GM12891 (cell line): Measurements from ENCODE around the gene MYMX.

Experiments
- DNase-seq: peaks from one replicate; pipeline ENCODE4 v3.0.0; 2011; ENCODE audit warnings: low spot score; ENCODE audit not compliant: insufficient read length
- FAIRE-seq: peaks from 2 replicates; lab custom pipeline; 2011; peaks lifted over from hg19 to GRCh38; lab: Jason Lieb, UNC
- PAX5 ChIP-seq: IDR thresholded peaks from 2 replicates; pipeline ENCODE4 v1.6.1; 2011; ENCODE audit warnings: low read length, moderate library complexity, mild to moderate bottlenecking; ENCODE audit not compliant: insufficient read depth, severe bottlenecking
- POLR2A ChIP-seq: IDR thresholded peaks from 2 replicates; pipeline ENCODE4 v1.6.1; 2011; ENCODE audit warnings: low read depth, low read length, control low read depth
- POLR2AphosphoS5 ChIP-seq: IDR thresholded peaks from 2 replicates; pipeline ENCODE4 v1.6.1; 2011; ENCODE audit warnings: low read depth, low read length, control low read depth
- POU2F2 ChIP-seq: IDR thresholded peaks from 2 replicates; pipeline ENCODE4 v1.6.1; 2011; ENCODE audit warnings: low read depth, mild to moderate bottlenecking, control low read depth, low read length, moderate library complexity
- SPI1 ChIP-seq: IDR thresholded peaks from 2 replicates; pipeline ENCODE4 v1.6.1; 2011; ENCODE audit warnings: low read depth, low read length, control low read depth
- TAF1 ChIP-seq: IDR thresholded peaks from 2 replicates; pipeline ENCODE4 v1.6.1; 2011; ENCODE audit warnings: low read depth, low read length, control low read depth

The MYMX gene

GRCh38 chr6:44243345-44243744, 26.6 kb downstream of the MYMX start:
- no peak for FAIRE-seq
- TF ChIP-seq PAX5 (no peak), POU2F2 (no peak), SPI1 (no peak), POLR2AphosphoS5 (no peak), TAF1 (no peak), POLR2A (no peak)

GRCh38 chr6:44245391-44245911, 28.7 kb downstream of the MYMX start:
- FAIRE-seq: no peak
- no peak for DNase-seq
- TF ChIP-seq TAF1 (no peak), POLR2AphosphoS5 (no peak), PAX5 (no peak), SPI1 (no peak), POLR2A (no peak)

More at GRCh38 chr6:44243345-44243744, 26.6 kb downstream of the MYMX start:
- no peak for DNase-seq

- FAIRE-seq (peak; percentile 77), DNase-seq (no peak)
- TF ChIP-seq TAF1 (no peak), POU2F2 (no peak), SPI1 (no peak), POLR2AphosphoS5 (no peak), PAX5 (no peak), POLR2A (no peak)
Measured at GRCh38 chr6:44245912-44246662, 29.4 kb downstream of the MYMX start.

DNA sequence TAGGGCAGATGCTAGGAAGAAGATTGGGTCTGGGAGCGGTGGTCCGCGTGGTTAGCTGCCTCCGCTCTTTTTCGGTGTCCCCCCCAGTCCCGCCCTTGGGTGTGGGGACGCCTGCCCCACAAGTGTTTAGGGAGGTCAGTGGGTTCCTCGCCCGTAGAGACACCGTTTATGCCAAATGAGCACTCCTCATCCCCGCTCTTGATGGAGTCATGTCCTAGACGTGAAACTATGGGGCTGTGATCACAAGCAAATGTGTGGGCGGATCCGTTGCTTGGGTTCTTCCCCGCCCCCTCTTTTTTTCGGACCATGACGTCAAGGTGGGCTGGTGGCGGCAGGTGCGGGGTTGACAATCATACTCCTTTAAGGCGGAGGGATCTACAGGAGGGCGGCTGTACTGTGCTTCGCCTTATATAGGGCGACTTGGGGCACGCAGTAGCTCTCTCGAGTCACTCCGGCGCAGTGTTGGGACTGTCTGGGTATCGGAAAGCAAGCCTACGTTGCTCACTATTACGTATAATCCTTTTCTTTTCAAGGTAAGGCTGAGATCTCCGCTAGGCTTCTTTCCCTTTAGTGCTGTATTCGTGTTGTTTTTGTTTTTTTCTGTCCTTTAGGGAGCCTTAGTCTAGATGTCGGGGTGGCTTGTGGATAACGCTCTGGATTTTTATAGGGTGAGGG, 30.1 kb downstream of the MYMX start, which contains the start of gene HSP90AB1:
Gene HSP90AB1, plus strand, starts transcription at position 439 of the 675 bp plus-strand sequence. CDS start 1,529 bp downstream, outside the sequence.
- peak; percentile 95 for FAIRE-seq

GRCh38 chr6:44247338-44248302, 30.9 kb downstream of the MYMX start:
- FAIRE-seq: no peak

More for the DNA sequence above, 30.1 kb downstream of the MYMX start, which contains the start of gene HSP90AB1:
- peak; percentile 86 for DNase-seq
- TF ChIP-seq SPI1 (no peak), PAX5 (peak; percentile 51), POLR2AphosphoS5 (peak; percentile 100), TAF1 (peak; percentile 100), POLR2A (peak; percentile 100), POU2F2 (peak; percentile 99)

DNA sequence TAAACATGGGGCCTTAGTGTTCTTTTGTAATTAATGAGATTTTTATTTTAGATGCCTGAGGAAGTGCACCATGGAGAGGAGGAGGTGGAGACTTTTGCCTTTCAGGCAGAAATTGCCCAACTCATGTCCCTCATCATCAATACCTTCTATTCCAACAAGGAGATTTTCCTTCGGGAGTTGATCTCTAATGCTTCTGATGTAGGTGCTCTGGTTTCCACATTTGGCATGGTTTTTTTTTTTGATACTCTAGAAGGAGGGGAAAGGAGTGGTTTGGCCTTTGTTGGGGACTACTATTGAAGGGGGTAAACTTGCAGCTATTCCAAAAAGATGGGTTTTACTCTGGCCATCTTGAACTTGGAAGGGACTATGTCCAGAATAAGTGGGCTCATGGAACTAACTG, 31.9 kb downstream of the MYMX start:
- no peak for TF ChIP-seq TAF1
- no peak for TF ChIP-seq SPI1
- no peak for TF ChIP-seq POLR2A
- no peak for TF ChIP-seq POU2F2
- no peak for TF ChIP-seq POLR2AphosphoS5
- no peak for TF ChIP-seq PAX5
- FAIRE-seq: no peak
- DNase-seq: no peak

More at GRCh38 chr6:44247338-44248302, 30.9 kb downstream of the MYMX start:
- no peak for TF ChIP-seq SPI1
- TF ChIP-seq PAX5: no peak
- TF ChIP-seq TAF1: no peak
- TF ChIP-seq POU2F2: no peak
- no peak; the same call in 1 of the 2 replicates for TF ChIP-seq POLR2AphosphoS5
- TF ChIP-seq POLR2A: no peak
- no peak for DNase-seq

DNA sequence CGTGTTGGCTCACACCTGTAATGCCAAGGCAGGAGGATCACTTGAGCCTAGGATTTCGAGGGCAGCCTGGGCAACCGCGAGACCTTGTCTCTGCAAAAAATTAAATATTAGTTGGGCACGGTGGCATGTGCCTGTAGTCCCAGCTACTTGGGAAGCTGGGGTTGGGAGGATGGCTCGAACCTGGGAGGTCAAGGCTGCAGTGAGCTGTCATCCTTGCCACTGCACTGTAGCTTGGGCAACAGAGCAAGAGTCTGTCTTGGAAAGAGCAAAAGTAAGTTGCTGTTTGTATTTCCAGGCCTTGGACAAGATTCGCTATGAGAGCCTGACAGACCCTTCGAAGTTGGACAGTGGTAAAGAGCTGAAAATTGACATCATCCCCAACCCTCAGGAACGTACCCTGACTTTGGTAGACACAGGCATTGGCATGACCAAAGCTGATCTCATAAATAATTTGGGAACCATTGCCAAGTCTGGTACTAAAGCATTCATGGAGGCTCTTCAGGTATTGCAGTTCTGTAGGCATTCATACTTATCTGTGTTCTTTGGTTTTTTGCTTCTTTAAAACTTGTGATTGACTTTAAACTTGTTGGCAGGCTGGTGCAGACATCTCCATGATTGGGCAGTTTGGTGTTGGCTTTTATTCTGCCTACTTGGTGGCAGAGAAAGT, 32.5 kb downstream of the MYMX start:
- TF ChIP-seq POU2F2: no peak
- 0 out of 2 replicates have a peak, but pooled peaks have one; percentile 30 for TF ChIP-seq POLR2A
- no peak for DNase-seq
- FAIRE-seq: no peak

- no peak for FAIRE-seq
- no peak for TF ChIP-seq SPI1
- TF ChIP-seq TAF1: no peak
- TF ChIP-seq POLR2A: no peak
- no peak for TF ChIP-seq PAX5
- no peak for TF ChIP-seq POLR2AphosphoS5
- TF ChIP-seq POU2F2: no peak
- DNase-seq: no peak
Measured at GRCh38 chr6:44250067-44250717, 33.5 kb downstream of the MYMX start.
